CD1c-positive myeloid dendritic cell (primary cell): ENCODE results near the gene METTL17.
A peak's percentile ranks its signal among the peaks of the same experiment; 100 is the strongest.
"Not testable (repeated sequence)": the region's sequence is repeated elsewhere in the genome, so short reads cannot be mapped to it uniquely, and the experiment has no call there.

Experiments used
- DNase-seq: peaks from one replicate; pipeline ENCODE4 v3.0.0-alpha.2; 2016; ENCODE audit errors: extremely low spot score

METTL17 gene

GRCh38 chr14:20996521-20996920, 6.7 kb downstream of the METTL17 start:
- no peak for DNase-seq

GRCh38 chr14:20997115-20997514, 7.3 kb downstream of the METTL17 start:
- no peak for DNase-seq

GRCh38 chr14:20997564-20997963, 7.8 kb downstream of the METTL17 start:
- no peak for DNase-seq

DNA sequence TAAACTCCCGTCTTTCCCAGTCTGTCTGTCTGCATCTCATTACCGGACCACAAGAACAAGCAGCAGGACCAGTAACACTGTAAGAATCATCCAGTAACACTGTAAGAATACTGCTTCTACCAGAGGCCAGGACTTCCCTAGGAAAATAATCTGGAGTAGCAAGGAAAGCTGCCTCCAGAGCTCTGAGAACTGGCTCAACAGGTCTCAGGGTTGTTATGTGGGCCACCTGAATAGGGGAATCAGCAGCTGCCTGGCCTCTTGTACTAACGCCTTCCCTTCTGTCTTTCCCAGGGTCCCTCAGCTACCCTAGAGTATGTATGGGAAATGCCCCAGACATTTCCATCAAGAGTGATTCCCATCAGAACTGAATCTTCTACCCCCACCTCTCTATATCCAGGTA, 8.4 kb downstream of the METTL17 start:
- DNase-seq: no peak

GRCh38 chr14:20998674-20999366, 9.0 kb downstream of the METTL17 start, which contains the start of gene SLC39A2:
TSS of gene SLC39A2 (plus strand) at chr14:20999293. CDS start at chr14:20999447, 154 bp downstream.
- DNase-seq: no peak

DNA sequence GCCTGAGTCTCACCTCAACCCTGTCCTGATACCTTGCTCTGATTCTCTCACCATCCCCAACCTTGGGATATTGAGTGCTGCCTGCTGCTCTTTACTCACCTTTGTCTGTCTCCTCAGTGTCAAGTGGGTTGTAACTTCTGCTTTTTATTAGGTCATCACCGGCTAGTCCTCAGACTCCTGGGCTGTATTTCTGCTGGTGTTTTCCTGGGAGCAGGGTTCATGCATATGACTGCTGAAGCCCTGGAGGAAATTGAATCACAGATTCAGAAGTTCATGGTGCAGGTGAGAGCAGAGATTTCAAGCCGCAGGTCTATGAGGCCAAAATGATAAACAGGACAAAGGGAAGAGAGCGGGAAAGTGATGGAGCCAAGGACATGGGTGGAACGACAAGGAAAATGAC, 9.8 kb downstream of the METTL17 start:
- DNase-seq: no peak

- no peak for DNase-seq
Measured at GRCh38 chr14:21001218-21001617, 11.4 kb downstream of the METTL17 start.

DNA sequence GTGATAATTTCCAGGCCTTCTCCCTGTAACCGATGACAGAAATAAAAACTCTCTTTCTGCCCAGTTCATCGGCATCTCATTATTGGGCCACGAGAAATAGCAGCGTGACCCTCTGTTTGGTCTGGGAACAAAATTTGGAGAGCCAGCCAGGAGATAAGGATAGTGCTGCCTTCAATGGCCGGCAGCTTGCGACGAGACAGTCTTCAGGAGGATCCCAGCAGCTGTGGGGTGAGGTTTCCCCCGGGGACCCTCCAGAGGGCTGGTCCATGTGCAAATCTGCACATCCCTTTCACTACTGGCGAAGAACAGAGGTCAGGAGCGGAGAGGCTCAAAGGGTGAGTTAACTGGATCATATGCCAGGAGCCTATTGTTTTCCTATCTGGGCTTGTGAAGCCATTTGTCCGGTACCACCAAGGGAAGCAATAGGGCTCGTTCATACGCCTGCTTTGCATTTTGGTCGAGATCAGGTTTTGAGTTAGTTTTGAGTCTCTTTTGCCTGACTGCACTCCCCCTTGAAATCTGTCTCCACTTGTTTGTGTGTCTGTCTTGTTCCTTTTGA, 14.1 kb downstream of the METTL17 start:
- DNase-seq: no peak

DNA sequence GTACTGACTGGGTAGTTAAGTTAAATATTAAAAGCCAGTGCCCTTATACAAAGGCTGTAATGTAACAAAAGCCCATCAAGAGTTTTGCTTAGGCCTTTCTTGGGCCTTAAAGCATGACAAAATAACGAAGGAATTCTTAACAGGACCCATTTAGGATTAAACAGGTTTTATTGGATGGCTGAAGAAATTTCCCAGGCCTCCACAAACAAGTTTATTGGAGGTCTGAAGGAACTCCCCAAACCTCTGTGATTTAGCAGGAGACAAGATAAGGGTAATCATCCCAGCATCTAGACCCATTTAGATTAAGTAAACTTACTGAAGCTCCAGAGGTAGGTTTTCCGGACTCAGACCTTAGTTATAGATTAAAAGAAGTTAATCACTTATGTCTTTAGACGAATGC, 19.9 kb downstream of the METTL17 start:
- not testable (repeated sequence) for DNase-seq

DNA sequence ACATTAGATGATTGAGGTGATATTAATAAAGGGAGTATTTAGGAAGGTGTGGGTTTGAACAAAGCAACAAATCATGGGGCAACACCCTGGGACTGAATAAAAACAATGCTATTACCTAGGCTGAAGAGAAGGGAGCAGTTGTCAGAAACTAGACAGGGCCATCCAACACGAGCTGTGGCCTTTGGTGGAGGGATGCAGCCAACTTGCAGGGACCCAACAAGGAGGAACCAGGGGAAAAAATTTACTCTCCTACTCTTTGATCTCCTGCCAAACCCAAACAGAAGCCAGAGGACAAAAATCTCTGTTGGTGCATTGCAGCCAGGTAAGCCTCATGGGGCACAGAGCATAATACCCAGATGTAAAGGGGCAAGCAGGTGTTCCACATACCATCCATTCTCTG, 21.4 kb downstream of the METTL17 start:
- DNase-seq: no peak

DNA sequence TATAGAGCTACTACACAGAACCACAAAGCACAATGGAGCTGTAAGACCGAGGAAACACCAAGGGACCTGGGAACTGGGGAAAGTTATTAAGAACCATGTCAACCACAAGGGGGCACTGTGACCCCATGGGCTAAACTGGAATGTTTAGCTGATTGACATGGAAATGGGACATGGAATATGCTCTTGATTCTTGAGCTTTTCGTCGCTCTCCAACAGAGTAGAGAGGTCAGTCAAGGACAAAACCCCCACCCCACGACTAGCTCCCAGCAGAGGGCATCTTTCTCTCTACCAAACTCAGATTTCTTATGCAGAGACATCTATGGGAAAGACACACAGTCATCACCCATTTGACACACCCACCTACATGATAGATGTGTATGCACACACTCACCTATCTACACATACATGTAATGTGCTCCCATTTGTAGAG, 25.0 kb downstream of the METTL17 start:
- peak; percentile 93 for DNase-seq

GRCh38 chr14:21015312-21015711, 25.5 kb downstream of the METTL17 start:
- DNase-seq: peak; percentile 66

DNA sequence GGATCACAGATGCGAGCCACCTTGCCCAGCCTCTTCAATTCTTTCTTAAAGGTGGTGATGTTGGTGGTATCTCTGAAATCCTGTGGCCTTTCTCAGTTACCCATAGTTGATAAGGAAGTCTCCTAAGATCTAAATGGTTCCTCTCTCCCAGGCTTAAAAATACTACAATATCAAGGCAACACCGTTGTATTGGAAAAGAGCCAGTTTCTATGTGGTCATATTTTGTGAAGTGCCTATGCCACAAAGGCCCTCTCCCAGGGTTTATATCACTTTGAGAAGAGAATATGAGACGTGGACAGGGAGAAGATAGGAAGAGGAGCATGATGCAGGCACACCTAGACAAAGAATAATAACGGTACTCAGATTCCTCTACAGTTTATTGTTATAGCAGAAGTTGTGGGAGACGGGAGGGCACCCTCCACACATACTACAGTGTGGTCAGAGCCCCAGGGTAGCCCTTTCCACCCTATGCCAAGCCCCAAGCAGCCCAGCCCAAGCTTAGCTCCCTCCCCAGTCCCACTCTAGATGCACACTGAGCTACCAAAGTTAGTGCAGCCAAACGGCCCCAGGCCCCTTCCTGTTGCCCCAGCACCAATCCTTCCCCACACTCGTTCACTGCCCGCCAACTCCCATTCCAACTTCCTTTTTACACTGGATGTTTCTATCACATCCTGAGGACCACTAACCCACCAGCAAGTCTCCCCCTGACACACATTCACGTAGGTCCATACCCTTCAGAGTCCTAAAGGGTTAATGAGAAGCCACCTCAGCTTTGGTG, 26.8 kb downstream of the METTL17 start:
- DNase-seq: no peak

- DNase-seq: peak; percentile 33
Measured at GRCh38 chr14:21017528-21018245, 27.9 kb downstream of the METTL17 start.

DNA sequence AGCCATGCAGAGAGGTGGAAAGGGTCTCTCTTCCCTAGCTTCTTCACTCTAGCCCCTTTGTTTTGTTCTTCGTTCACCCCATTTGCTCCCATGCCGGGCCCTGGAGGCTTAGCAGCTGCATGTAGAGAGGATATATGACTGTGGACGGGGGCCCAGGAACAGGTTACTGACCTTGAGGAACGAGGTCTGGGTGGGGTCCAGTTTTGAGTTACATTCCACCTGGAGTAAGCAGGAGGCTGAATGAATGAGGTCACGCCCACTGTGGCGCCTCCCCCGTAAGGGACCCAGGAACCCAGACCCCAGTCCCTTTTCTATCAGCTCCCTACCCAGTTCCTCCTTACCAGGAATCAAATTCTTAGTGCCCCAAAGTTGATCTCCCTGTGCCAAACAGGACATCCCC, 28.5 kb downstream of the METTL17 start:
- no peak for DNase-seq

GRCh38 chr14:21018781-21019180, 29.0 kb downstream of the METTL17 start:
- DNase-seq: peak; percentile 29

- peak; percentile 75 for DNase-seq
Measured at GRCh38 chr14:21019366-21019765, 29.6 kb downstream of the METTL17 start.

GRCh38 chr14:21020977-21021545, 31.3 kb downstream of the METTL17 start:
- DNase-seq: no peak

DNA sequence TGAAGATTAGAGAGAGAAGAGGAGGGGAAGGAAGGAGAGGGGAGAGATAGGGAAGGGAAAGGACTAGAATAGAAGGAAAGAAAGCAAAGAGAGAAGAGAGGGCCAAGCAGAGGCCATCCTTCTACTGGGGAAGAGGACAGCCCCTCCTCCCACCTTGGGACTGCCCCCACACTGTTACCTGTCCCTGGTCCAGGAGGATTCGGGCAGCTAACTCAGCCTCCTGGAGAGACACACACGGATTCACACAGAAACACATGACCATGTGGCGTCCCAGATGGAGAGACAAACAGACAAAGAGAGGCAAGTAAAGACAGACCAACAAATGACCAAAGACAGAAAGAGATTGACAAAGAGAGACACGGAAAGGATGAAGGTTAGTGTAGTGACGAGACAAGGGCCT, 32.9 kb downstream of the METTL17 start:
- no peak for DNase-seq

DNA sequence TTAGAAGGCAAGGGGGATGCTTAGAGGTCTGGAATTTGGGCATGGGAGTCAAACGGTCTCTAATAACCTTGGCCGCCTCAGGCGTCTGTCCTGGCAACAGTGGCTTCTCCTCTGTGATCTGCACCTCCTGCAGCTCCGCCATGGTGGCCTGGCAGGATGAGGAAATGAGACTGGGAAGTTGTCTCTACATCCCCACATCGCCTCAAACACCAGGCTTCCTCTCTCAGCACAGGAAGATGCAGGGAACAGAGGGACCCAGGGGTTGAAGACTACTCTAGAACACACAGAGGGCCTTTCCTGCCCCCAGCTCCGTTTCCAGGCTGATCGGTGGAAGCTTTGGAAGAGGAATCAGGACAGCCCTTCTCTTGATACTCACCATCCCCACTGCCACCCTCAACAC, 33.4 kb downstream of the METTL17 start:
- peak; percentile 76 for DNase-seq

DNA sequence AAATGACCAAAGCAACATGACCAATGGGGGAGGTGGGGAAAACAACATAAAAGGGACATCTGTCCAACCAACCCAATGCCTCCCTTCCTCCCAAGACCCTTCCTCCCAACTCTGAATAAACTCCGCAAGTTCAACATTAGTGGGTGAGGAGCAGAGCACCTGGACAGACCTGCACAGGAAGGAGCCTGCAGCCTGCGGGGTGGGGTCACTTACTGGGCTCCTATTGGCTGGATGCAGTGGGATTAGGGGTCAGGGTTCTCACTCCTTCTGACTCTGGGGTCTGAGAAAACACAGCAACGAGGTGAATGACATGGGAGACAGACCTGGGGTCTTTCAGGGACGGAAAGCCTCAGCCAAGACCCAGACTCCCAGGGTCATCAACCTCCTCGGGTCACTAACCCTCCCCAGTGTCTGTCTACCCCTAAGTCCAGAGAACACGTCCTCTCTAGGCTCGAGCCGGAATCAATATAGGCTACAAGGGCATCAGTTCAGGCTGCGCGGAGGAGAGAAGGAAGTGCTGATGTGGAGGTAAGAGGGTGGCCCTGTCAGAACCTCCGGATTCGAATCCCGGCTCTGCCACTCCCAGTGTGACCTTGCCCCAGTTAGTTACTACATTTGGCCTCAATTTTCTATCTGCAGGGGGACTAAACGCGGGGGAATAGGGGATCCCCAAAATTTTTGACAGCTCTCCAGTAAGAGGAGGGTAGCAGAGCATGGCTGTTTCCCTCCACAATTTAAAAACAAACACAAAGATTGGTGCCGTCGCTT, 34.2 kb downstream of the METTL17 start:
- no peak for DNase-seq
